Fibroblast of the aortic adventitia (primary cell): Measurements from ENCODE around the gene POLR1B. TPM values are rescaled to one million over a fixed set of nuclear protein-coding genes. Genes with fewer than 3 reads are reported as not detected.
"Not testable (repeated sequence)": the region's sequence is repeated elsewhere in the genome, so short reads cannot be mapped to it uniquely, and the experiment has no call there.

ENCODE experiments used
- DNase-seq: peaks from one replicate; pipeline ENCODE4 v3.0.0-alpha.2; 2010; ENCODE audit warnings: low read depth
- H3K4me3 ChIP-seq: 2 replicates; pipeline ENCODE4 v1.5.1; 2011; ENCODE audit warnings: low read depth, mild to moderate bottlenecking, control low read depth, low read length, moderate library complexity
- total RNA-seq: library from RNA; depleted of rRNA; stranded (reverse); fragments of >200 nt; gene quantifications from 2 replicates; pipeline ENCODE4 v1.2.3, GENCODE V29; 2012; ENCODE audit warnings: low replicate concordance
- TF ChIP-seq, protein P1 (sequence below): IDR thresholded peaks from 2 replicates; pipeline ENCODE4 v1.5.1; 2011; ENCODE audit warnings: mild to moderate bottlenecking, low read length, control low read depth, inconsistent platforms; ENCODE audit not compliant: insufficient read depth

Gene POLR1B
- total RNA-seq, 1 donor: 15.3 TPM

DNA sequence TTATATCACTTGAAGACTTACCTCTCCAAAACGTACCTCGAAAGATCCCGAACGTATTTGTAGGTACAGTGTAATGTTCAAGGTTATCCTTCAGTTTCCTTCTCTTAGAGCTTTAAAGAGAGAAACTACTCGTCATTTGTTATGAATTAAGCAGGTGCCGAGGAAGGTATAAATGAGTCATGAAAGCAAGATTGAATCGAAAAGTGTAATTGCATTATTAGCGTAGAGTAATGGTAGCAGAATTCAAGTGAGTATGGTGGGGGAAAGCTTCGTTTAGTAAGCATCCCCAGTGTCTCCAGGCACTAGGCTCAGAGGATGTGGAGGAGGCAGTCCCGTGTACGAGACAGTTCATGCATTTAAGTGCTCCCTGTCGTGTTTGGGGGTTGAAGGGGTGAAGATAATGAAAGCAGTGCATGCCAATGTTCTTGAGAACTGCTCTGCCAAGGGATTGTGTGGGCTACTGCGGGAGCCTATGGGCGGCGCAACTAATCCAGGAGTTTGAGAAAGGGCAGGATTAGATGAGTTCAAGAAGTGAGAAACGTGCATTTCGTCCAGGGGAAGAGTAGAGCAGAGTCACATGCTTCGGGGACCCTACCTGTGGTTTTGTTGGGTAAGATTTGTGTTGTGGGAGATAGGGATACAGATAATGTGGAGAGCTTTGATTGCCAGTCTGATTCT is 858 bp downstream of the POLR1B start:
- TF ChIP-seq, protein P1, sequence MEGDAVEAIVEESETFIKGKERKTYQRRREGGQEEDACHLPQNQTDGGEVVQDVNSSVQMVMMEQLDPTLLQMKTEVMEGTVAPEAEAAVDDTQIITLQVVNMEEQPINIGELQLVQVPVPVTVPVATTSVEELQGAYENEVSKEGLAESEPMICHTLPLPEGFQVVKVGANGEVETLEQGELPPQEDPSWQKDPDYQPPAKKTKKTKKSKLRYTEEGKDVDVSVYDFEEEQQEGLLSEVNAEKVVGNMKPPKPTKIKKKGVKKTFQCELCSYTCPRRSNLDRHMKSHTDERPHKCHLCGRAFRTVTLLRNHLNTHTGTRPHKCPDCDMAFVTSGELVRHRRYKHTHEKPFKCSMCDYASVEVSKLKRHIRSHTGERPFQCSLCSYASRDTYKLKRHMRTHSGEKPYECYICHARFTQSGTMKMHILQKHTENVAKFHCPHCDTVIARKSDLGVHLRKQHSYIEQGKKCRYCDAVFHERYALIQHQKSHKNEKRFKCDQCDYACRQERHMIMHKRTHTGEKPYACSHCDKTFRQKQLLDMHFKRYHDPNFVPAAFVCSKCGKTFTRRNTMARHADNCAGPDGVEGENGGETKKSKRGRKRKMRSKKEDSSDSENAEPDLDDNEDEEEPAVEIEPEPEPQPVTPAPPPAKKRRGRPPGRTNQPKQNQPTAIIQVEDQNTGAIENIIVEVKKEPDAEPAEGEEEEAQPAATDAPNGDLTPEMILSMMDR: no peak
- DNase-seq: peak; percentile 10
- H3K4me3 ChIP-seq: peak overlapping the region; percentile 99

DNA sequence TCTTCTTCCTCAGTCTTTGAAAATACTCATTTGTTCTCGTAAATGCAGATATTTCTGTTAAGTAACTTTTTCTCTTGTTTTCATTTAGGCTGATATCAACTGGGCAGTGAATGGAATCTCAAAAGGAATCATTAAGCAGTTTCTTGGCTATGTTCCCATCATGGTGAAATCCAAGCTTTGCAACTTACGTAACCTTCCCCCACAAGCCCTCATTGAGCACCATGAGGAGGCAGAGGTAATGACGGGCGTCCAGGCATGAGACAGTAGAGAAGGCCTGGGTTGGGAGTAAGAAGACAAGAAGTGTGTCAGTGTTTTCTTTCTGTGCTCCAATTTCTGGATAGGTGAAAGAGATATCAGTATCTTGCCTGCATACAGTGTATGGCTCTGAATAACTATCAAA is 5.1 kb downstream of the POLR1B start:
- DNase-seq: peak; percentile 67
- TF ChIP-seq, protein P1: no peak
- no peak overlapping the region for H3K4me3 ChIP-seq

DNA sequence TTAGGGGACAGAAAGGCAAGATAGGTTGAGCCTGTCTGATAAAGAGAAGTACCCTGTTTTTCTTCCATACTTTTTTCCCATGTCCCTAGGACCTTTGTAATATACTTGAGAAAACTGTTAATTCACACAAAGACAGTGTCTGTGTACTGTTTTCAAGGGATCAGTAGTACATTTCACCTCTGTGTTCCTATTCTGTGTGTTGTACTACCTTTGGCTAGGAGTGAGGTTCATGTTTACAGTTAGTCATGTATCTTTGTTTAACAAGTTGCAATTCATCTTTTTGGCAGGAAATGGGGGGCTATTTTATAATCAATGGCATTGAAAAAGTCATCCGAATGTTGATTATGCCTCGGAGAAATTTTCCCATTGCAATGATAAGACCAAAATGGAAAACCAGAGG is 6.7 kb downstream of the POLR1B start:
- no peak for DNase-seq
- TF ChIP-seq, protein P1: no peak
- no peak overlapping the region for H3K4me3 ChIP-seq

DNA sequence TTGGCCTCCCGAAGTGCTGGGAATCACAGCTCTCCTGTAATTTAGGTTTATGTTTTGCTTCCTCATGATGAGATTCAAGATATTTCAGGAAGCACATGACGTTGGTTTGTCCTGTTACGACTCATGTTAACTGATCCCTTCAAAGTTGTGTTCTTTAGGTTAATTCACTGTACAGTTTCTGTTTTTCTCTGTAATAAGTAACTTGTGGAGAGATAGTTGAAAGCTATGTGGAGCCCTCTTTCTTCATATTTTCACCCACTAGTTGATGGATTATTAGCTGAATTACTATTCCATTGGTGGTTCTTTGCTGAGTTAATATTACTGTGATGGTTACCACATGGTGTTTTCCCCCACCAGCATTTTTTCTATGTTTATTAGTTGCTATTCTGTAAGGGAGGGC is 23.8 kb downstream of the POLR1B start:
- H3K4me3 ChIP-seq: no peak overlapping the region
- TF ChIP-seq, protein P1: no peak
- DNase-seq: no peak

DNA sequence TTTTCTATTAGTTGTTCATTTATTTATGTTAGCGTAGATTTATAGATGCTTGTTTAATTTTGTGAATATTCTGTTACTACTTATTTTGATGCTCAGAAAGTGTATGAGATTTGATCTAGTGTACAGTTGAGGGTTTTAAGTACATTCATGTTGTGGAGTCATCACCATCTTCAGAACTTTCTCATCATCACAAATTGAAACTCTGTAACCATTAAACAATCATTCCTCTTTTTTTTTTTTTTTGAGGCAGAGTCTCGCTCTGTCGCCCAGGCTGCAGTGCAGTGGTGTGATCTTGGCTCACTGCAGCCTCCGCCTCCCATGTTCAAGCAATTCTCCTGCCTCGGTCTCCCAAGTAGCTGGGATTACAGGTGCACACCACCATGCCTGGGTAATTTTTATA is 24.2 kb downstream of the POLR1B start:
- not testable (repeated sequence) for H3K4me3 ChIP-seq, DNase-seq

DNA sequence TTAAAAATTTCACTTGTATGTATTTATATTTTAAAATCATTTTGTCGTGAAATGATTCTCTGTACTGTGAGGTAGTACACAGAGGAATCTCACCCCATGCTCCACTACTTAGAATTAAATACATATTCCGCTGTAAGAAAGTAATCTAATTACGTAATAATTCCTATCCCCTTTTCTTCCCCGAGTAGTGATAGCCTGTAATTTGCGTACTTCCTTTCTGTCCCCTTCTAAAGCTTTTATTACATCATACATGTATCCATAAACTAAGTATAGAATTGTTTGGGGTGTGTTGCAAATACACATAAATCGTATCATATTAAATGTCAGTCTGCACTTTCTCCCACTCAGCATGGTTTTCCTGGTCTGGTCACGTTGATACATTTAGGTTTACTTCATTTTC is 29.7 kb downstream of the POLR1B start:
- no peak for DNase-seq
- TF ChIP-seq, protein P1: no peak
- no peak overlapping the region for H3K4me3 ChIP-seq

DNA sequence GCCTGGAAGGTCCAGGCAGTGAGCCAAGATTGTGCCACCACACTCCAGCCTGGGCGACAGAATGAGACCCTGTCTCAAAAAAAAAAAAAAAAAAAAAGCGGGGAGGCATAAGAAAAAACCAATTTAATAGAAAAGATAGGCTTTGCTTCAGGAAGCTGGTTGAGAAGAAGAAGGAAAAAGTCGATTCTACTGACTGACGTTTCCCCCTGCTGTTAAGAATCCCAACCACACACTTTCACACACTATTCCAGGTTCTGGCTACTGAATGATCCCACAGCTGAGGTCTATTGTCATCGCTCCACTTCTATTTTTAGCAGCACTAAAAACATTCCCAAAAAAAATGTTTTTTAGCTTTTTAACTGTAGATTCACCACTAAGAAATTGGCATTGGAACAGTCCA is 35.5 kb downstream of the POLR1B start:
- TF ChIP-seq, protein P1: peak; percentile 40
- no peak overlapping the region for H3K4me3 ChIP-seq
- peak; percentile 50 for DNase-seq
